Ectodermal cell (in vitro differentiated cells): ENCODE measurements around the gene RNF186.

Source experiments
- H3K27ac ChIP-seq: 2 replicates; pipeline ENCODE4 v1.7.0; 2013; ENCODE audit warnings: mild to moderate bottlenecking, low read depth, low read length; ENCODE audit not compliant: insufficient read depth, poor library complexity, severe bottlenecking
- H3K27me3 ChIP-seq: 2 replicates; pipeline ENCODE4 v1.7.0; 2013; ENCODE audit warnings: mild to moderate bottlenecking, low read length; ENCODE audit not compliant: insufficient read depth, control insufficient read depth, poor library complexity, severe bottlenecking
- H3K36me3 ChIP-seq: one replicate; pipeline ENCODE4 v1.7.0; 2013; ENCODE audit warnings: low read length; ENCODE audit not compliant: control insufficient read depth, insufficient read depth
- H3K4me1 ChIP-seq: one replicate; pipeline ENCODE4 v1.7.0; 2013; ENCODE audit warnings: low read length; ENCODE audit not compliant: control insufficient read depth, insufficient read depth
- H3K4me3 ChIP-seq: 2 replicates; pipeline ENCODE4 v1.7.0; 2013; ENCODE audit warnings: low read depth, low read length, control low read depth; ENCODE audit not compliant: insufficient read depth
- H3K9me3 ChIP-seq: 2 replicates; pipeline ENCODE4 v1.7.0; 2013; ENCODE audit warnings: mild to moderate bottlenecking, low read length, moderate library complexity; ENCODE audit not compliant: control insufficient read depth
- WGBS, 2 experiments: methylation state at CpG; one replicate each; pipeline ENCODE4 v1.1.7; 2013; ENCODE audit warnings: missing lambda C conversion rate in 2 of 2; 5-methylcytosine and 5-hydroxymethylcytosine counted together

RNF186 gene

GRCh38 chr1:19776933-19777332 lies 38.1 kb downstream of the RNF186 start:
- H3K27me3 ChIP-seq: peaks cover 28% of the 10 kb centered on the region
- H3K9me3 ChIP-seq: no peaks in the 10 kb centered on the region
- H3K4me1 ChIP-seq: no peaks in the 10 kb centered on the region
- no peak overlapping the region for H3K4me3 ChIP-seq
- WGBS, 2 experiments: 84 to 95% methylated on average over 4 of the region's 4 CpGs
- no peak overlapping the region for H3K27ac ChIP-seq
- no peaks in the 10 kb centered on the region for H3K36me3 ChIP-seq

GRCh38 chr1:19776287-19776686 lies 38.8 kb downstream of the RNF186 start:
- Histone ChIP-seq H3K27me3 (peaks cover 21% of the 10 kb centered on the region), H3K36me3 (no peaks in the 10 kb centered on the region), H3K9me3 (no peaks in the 10 kb centered on the region), H3K4me1 (no peaks in the 10 kb centered on the region), H3K27ac (no peak overlapping the region), H3K4me3 (no peak overlapping the region)
- 92 to 95% methylated on average over 5 of the region's 5 CpGs for WGBS, 2 experiments

GRCh38 chr1:19775831-19776230 lies 39.3 kb downstream of the RNF186 start:
- H3K27ac ChIP-seq: no peak overlapping the region
- H3K4me1 ChIP-seq: no peaks in the 10 kb centered on the region
- H3K4me3 ChIP-seq: no peak overlapping the region
- H3K36me3 ChIP-seq: no peaks in the 10 kb centered on the region
- H3K27me3 ChIP-seq: peaks cover 17% of the 10 kb centered on the region
- WGBS, 2 experiments: 91 to 94% methylated on average over 9 of the region's 9 CpGs
- H3K9me3 ChIP-seq: no peaks in the 10 kb centered on the region

GRCh38 chr1:19775317-19775716 lies 39.8 kb downstream of the RNF186 start:
- H3K27me3 ChIP-seq: peaks cover 13% of the 10 kb centered on the region
- H3K36me3 ChIP-seq: no peaks in the 10 kb centered on the region
- H3K4me3 ChIP-seq: no peak overlapping the region
- 86 to 92% methylated on average over 6 of the region's 6 CpGs for WGBS, 2 experiments
- no peak overlapping the region for H3K27ac ChIP-seq
- no peaks in the 10 kb centered on the region for H3K4me1 ChIP-seq
- no peaks in the 10 kb centered on the region for H3K9me3 ChIP-seq

- no peak overlapping the region for H3K27ac ChIP-seq
- peaks cover 7% of the 10 kb centered on the region for H3K27me3 ChIP-seq
- no peak overlapping the region for H3K4me3 ChIP-seq
- H3K4me1 ChIP-seq: peaks cover 8% of the 10 kb centered on the region
- H3K36me3 ChIP-seq: no peaks in the 10 kb centered on the region
- 94 to 97% methylated on average over 6 of the region's 6 CpGs for WGBS, 2 experiments
- H3K9me3 ChIP-seq: no peaks in the 10 kb centered on the region
Measured at GRCh38 chr1:19774180-19774785, 40.8 kb downstream of the RNF186 start.

GRCh38 chr1:19773485-19773884 lies 41.6 kb downstream of the RNF186 start:
- Histone ChIP-seq H3K27me3 (no peaks in the 10 kb centered on the region), H3K36me3 (no peaks in the 10 kb centered on the region), H3K27ac (no peak overlapping the region), H3K4me1 (peaks cover 16% of the 10 kb centered on the region), H3K9me3 (no peaks in the 10 kb centered on the region), H3K4me3 (no peak overlapping the region)
- WGBS, 2 experiments: 88 to 92% methylated on average over 4 of the region's 4 CpGs

GRCh38 chr1:19772053-19772452 lies 43.0 kb downstream of the RNF186 start:
- H3K4me3 ChIP-seq: no peak overlapping the region
- H3K9me3 ChIP-seq: no peaks in the 10 kb centered on the region
- peaks cover 21% of the 10 kb centered on the region for H3K4me1 ChIP-seq
- no peak overlapping the region for H3K27ac ChIP-seq
- H3K36me3 ChIP-seq: no peaks in the 10 kb centered on the region
- 77 to 82% methylated on average over 9 of the region's 9 CpGs for WGBS, 2 experiments
- H3K27me3 ChIP-seq: no peaks in the 10 kb centered on the region

GRCh38 chr1:19771350-19771749 lies 43.7 kb downstream of the RNF186 start:
- no peaks in the 10 kb centered on the region for H3K9me3 ChIP-seq
- WGBS, 2 experiments: 91 to 94% methylated on average over 6 of the region's 6 CpGs
- H3K27me3 ChIP-seq: no peaks in the 10 kb centered on the region
- H3K27ac ChIP-seq: no peak overlapping the region
- no peaks in the 10 kb centered on the region for H3K36me3 ChIP-seq
- peaks cover 21% of the 10 kb centered on the region for H3K4me1 ChIP-seq
- no peak overlapping the region for H3K4me3 ChIP-seq

- Histone ChIP-seq H3K9me3 (no peaks in the 10 kb centered on the region), H3K36me3 (no peaks in the 10 kb centered on the region), H3K27me3 (no peaks in the 10 kb centered on the region), H3K27ac (no peak overlapping the region), H3K4me1 (peaks cover 21% of the 10 kb centered on the region), H3K4me3 (no peak overlapping the region)
- 93 to 94% methylated on average over 9 of the region's 10 CpGs for WGBS, 2 experiments
Measured at GRCh38 chr1:19770436-19771190, 44.5 kb downstream of the RNF186 start.

GRCh38 chr1:19769211-19769932 lies 45.7 kb downstream of the RNF186 start:
- Histone ChIP-seq H3K27ac (peak overlapping the region; percentile 12), H3K27me3 (no peaks in the 10 kb centered on the region), H3K36me3 (no peaks in the 10 kb centered on the region), H3K9me3 (no peaks in the 10 kb centered on the region), H3K4me1 (peaks cover 21% of the 10 kb centered on the region), H3K4me3 (no peak overlapping the region)
- 72 to 74% methylated on average over 10 of the region's 10 CpGs for WGBS, 2 experiments
